GM18873 (cell line): Measurements from ENCODE around the gene ARHGEF35.
"Not testable (repeated sequence)": the region's sequence is repeated elsewhere in the genome, so short reads cannot be mapped to it uniquely, and the experiment has no call there.

Experiments used
- ATAC-seq: cut with Tn5 transposase; IDR thresholded peaks from one replicate; pipeline ENCODE4 v1.9.1; 2021; ENCODE audit warnings: mild to moderate bottlenecking, moderate library complexity, moderate number of reproducible peaks; ENCODE audit not compliant: unreplicated experiment, low FRiP score

Gene ARHGEF35

GRCh38 chr7:144195212-144195872, at the start of gene ARHGEF35:
ARHGEF35 (minus strand) TSS chr7:144195833; CDS start chr7:144188383, 7,450 bp downstream.
- ATAC-seq = peak; percentile 52

GRCh38 chr7:144245372-144245771, 49.7 kb upstream of the ARHGEF35 start:
- not testable (repeated sequence) for ATAC-seq

DNA sequence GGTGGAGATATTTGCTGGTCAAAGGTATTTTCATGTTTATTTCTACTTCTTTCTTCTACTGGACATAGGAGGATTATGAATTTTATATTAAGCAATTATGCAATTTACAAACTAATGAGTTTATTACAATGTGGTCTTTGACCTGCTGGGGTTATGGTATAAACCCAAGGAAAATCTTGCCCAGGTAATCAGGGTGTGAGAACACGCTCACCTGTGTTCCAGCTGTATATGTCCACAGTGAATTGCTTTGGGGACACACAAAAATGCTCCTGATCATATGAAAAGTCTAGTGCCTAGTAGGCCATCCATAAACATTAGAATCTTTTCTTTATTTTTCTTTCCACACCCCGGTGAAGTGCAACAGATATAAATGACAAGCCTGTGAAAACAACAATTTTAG, 43.7 kb upstream of the ARHGEF35 start, which contains the start of gene OR2A42:
Gene OR2A42 (minus strand): TSS at position 241 of the 400 bp plus-strand sequence. CDS start 6,762 bp downstream, outside the sequence.
- not testable (repeated sequence) for ATAC-seq

DNA sequence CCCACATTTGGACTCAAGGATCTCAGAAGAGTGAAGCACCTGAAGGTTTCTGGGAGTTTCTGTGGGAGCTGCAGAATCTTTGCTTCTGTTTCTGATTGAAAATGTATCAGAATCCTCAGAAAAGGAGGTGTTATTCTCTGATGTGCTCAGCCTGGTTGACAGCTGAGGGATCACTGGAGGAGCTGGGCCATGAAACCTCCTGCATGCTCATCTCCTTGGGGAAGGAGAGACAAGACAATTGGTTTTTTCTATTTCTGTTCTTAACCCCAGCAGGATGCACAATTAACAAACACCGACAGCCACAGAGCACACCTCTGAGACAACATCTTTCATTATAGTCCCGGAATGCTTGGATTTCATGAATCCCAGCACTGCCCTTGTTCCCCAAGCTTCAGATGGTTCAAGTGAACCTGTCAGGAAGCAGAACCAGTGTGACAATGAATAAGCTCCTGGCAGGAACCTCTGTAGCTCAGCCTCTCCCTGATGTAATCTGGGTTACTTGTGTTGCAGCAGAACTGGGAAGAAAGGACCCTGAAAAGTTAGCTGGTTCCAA, 43.0 kb upstream of the ARHGEF35 start:
- ATAC-seq = not testable (repeated sequence)

- not testable (repeated sequence) for ATAC-seq
Measured at GRCh38 chr7:144233039-144233438, 37.4 kb upstream of the ARHGEF35 start.

DNA sequence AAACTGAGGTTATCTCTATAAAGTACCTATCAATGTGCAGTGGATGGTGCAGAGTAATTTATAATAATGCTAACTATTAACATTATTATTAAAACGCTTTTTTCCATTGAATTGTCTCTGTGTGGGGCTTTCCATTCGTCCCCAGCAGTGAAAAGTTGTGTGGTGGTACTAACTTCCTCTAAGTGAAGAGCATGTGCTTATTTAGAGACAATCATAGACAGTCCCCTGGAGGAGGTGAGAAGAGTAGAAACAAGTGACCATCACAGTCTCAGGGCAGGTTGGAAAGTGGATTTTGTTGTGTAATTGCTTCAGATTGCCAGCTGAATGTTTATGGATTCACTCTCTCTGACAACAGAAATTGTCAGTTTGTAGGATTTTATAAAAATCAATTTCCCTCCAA, 35.4 kb upstream of the ARHGEF35 start:
- not testable (repeated sequence) for ATAC-seq

DNA sequence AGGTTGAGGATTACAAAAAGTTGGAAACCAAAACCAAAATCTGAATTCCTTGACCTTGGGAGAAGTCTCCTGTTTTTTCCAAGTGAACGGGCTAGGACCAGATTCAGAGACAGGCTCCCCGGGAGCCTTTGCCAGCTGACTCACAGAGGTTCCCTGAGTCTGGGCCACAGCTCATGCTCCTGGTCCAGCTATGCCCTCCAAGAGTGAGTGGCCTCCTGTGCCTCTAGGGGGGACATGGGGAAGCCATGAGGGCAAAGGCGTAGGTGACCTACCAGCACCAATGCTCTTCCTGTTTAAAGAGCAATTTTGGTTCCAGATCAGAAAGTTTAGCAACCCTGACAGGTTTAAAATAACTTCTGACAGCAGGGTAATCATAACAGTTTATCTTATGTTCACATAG, 33.2 kb upstream of the ARHGEF35 start:
- ATAC-seq = not testable (repeated sequence)

GRCh38 chr7:144226866-144227265, 31.2 kb upstream of the ARHGEF35 start:
- not testable (repeated sequence) for ATAC-seq

- not testable (repeated sequence) for ATAC-seq
Measured at GRCh38 chr7:144223675-144224074, 28.0 kb upstream of the ARHGEF35 start.

DNA sequence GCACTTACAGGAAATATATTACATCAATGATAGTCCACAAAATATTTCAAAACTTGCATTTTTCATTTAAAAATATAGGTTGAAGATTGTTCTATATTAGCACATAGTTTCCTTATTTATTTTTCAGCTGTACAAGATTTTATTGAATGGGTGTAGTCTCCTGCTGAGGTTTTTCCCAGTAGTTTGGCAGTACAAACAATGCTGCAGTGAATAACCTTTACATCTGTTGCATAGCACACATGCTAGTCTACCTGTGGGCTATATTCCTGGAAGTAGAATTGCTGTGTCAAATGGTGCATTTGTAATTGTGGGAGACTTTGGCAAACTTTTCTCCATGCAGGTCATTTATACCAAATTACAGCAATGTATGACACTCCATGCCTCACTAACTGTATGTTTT, 24.9 kb upstream of the ARHGEF35 start:
- ATAC-seq = not testable (repeated sequence)

GRCh38 chr7:144219149-144219548, 23.5 kb upstream of the ARHGEF35 start:
- not testable (repeated sequence) for ATAC-seq

DNA sequence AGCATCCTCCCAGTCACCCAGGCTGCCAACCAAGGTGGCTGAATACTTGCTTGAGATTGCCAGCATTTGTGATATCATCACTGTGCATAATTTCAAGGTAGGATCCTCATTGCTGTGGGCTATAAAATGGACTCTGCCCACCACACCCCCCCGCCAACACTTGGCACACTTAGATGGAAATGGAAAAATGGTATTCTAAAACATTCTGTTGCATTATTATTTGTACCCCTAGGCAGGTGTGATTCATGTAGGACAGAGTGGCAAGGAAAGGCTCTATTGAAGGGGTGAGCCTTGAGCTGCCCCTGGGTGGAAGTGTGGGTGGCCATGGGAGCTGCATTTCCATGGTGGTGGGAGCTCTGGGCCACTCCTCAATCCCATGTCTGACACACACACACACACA, 22.9 kb upstream of the ARHGEF35 start:
- ATAC-seq = not testable (repeated sequence)

DNA sequence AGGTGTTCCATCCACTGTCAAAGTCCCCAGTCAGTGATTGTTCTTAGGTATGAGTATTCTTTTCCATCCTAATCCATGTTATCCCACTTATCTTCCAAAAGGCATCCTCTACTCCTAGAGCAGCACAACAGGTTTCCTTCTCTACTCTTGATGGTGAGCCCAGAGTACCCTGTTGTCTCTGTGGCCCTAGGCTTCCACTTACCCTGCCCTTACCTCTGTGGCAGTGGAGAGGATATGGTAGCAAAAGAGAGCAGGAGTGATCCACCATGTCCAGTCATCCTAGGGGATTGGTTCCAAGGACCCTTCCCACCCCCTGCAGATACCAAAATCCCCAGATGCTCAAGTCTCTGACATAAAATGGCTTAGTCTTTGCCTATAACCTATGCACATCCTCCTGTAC, 21.6 kb upstream of the ARHGEF35 start:
- not testable (repeated sequence) for ATAC-seq

- ATAC-seq = not testable (repeated sequence)
Measured at GRCh38 chr7:144205306-144205705, 9.7 kb upstream of the ARHGEF35 start.

DNA sequence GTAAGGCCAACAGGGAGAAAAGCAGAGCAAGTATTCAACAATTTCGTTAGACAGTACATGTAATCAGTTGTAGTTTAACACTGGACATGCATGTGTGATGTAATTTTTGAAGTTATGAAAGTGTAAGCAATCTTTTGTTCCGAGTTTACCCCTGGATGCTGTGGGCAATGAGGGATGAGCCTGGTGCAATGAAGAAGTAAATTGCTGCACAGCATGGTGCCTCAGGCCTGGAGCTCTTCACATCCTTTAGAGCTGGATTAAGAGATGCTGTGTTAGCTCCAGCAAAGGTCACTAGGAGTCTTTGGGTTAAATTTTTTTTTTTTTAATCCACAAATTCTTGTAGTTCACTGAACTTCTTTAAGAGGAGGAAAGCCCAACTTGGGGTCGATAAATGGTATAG, 7.5 kb upstream of the ARHGEF35 start:
- not testable (repeated sequence) for ATAC-seq

- not testable (repeated sequence) for ATAC-seq
Measured at GRCh38 chr7:144201978-144202377, 6.3 kb upstream of the ARHGEF35 start.

DNA sequence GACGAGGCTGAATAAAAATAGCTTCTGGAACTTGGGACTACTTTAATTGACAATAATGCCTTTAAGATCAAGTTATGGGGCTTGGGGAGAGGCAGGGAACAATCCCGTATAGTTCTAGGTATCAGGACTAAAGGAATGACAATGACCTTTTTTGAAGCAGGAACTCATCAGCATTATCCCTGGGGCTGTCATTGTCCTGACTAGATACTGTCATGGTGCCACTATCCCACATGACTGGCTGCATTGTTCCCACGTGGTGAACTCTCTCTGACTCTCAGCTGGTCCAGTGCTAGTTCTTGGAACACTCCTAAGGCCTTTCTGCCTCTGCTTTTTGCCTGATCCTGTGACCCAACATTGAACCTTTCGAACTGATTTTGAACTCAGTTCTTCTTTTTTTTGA, 3.3 kb upstream of the ARHGEF35 start:
- ATAC-seq = not testable (repeated sequence)

DNA sequence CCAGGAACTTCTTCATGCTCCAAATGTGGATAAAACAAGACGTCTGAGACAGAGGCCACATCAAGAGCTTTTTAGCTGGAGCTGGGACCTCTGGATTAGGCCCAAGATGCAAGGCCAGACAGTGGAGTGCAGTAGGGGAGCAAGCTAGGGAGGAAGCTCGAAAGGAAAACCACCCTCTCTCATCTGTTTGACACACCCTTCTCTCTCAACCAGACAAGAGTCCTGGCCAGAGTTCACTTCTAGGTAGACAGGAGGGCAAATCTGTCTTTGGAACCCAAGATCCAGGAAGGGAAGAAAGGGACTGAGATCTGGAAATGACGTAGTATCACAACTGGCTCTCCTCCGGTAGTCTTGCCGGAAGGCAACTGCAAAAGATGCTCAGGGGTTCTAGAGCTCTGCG, 1.2 kb downstream of the ARHGEF35 start:
- not testable (repeated sequence) for ATAC-seq

DNA sequence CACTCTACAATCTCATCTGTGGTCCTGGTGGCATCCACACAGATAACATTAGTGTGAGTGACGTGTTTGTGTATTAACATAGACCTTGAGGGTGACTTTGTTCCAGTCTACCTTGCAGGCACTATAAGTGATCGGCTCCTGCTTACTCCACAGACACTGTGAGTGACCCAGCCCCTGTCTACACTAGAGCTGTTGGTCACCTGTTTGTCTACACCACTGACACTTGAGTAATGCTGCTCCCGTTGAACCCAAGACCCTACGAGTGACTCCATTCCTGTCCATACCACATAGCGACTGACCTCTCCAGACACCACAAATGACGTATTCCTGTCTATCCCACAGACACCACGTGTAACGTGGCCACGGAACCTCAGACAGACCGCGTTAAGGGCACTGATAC, 1.9 kb downstream of the ARHGEF35 start:
- not testable (repeated sequence) for ATAC-seq

- not testable (repeated sequence) for ATAC-seq
Measured at GRCh38 chr7:144188578-144189171, 7.0 kb downstream of the ARHGEF35 start.

GRCh38 chr7:144187848-144188247, 7.8 kb downstream of the ARHGEF35 start:
- ATAC-seq = not testable (repeated sequence)
